Activated naive CD4-positive, alpha-beta T cell treated with anti-CD3 and anti-CD28 coated beads, Interleukin-2, amount 50 U/mL, for 72 hours (primary cell): ENCODE results near the gene CAMK1D. TPM values are rescaled to one million over a fixed set of nuclear protein-coding genes. Genes with fewer than 3 reads are reported as not detected.

Experiments
- ATAC-seq, 2 donors: fragments of 150-1000 bp; cut with Tn5 transposase; 2 replicates each; pipeline ENCODE4 v1.10.0; 2021; ENCODE audit warnings: mild to moderate bottlenecking in 2 of 2, moderate library complexity in 2 of 2
- DNase-seq, 2 donors: peaks; one replicate each; pipeline ENCODE4 v3.0.0; 2021 to 2022; ENCODE audit warnings: low spot score in 2 of 2
- H3K27ac Mint-ChIP-seq, 2 donors: one replicate each; pipeline ENCODE4 v1.8.0; 2022; ENCODE audit warnings: mild to moderate bottlenecking in 2 of 2, mixed read lengths in 2 of 2
- H3K36me3 Mint-ChIP-seq, 2 donors: one replicate each; pipeline ENCODE4 v1.8.0; 2022; ENCODE audit warnings: mixed read lengths in 2 of 2
- H3K9me3 Mint-ChIP-seq, 2 donors: one replicate each; pipeline ENCODE4 v1.8.0; 2022; ENCODE audit warnings: mixed read lengths in 2 of 2
- total RNA-seq, 2 donors: library from RNA; stranded (reverse); gene quantifications; one replicate each; pipeline ENCODE4 v1.2.3, GENCODE V29; 2022

Gene CAMK1D
- total RNA-seq, 2 donors from 2014 or later: 1.1 to 13.0 TPM

- Mint-ChIP-seq H3K27ac (no peak overlapping the region), H3K9me3 (no peaks in the 10 kb centered on the region), H3K36me3 (no peaks in the 10 kb centered on the region)
- no peak for DNase-seq
- no peak for ATAC-seq
These were observed 276.2 kb downstream of the CAMK1D start for GRCh38 chr10:12625393-12626023.

GRCh38 chr10:12628153-12628552 is 278.8 kb downstream of the CAMK1D start:
- DNase-seq (no peak), ATAC-seq (no peak)
- no peaks in the 10 kb centered on the region for H3K9me3 Mint-ChIP-seq
- H3K36me3 Mint-ChIP-seq: no peaks in the 10 kb centered on the region
- no peak overlapping the region for H3K27ac Mint-ChIP-seq

- DNase-seq (no peak), ATAC-seq (peak; percentile 66 to 90)
- H3K36me3 Mint-ChIP-seq: no peaks in the 10 kb centered on the region
- H3K27ac Mint-ChIP-seq: peak overlapping the region in 1 of 2 donors; percentile 63
- H3K9me3 Mint-ChIP-seq: no peaks in the 10 kb centered on the region
These were observed 279.8 kb downstream of the CAMK1D start for GRCh38 chr10:12628964-12629766.

DNA sequence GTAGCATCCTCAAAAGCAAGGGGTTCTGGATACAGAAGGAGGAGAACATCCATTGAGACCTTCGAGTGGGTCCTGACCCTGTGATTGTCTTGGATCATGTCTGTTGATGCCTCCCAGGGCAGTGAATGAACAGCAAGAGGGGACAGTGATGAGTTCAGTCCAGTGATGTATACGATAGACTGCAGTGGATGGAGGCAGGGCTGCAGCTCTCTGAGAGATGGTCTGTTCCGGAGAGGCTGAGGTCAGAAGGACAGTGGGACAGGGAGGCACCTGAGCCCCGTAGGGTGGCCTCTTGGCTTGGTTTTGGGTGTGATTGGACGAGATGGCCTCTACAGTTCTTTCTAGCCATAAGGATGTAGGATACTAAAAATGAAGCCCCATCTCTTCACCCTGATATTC is 280.4 kb downstream of the CAMK1D start:
- peak overlapping the region in 1 of 2 donors; percentile 63 for H3K27ac Mint-ChIP-seq
- H3K9me3 Mint-ChIP-seq: no peaks in the 10 kb centered on the region
- no peaks in the 10 kb centered on the region for H3K36me3 Mint-ChIP-seq
- ATAC-seq (peak in 1 of 2 donors; percentile 18), DNase-seq (no peak)

DNA sequence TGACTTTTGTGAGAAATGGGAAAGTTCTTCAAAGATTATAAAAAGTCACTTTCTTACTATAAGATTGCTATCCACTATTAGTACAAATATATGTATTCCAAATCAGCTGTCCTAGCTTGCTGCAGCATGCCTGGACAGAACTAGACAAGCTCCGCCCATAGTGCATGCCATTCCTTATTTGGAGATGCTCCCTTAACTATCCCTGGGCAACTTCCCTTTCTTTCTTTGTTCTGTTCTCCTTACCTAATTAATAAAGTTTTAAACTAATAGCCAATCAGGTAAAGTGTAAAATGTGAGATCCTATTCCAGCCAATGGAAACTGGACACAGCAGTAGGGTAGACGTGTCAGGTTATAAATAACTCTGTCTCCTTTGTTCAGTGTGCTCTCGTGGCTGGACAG is 281.9 kb downstream of the CAMK1D start:
- DNase-seq (no peak), ATAC-seq (no peak)
- Mint-ChIP-seq H3K9me3 (no peaks in the 10 kb centered on the region), H3K36me3 (no peaks in the 10 kb centered on the region), H3K27ac (no peak overlapping the region)

DNA sequence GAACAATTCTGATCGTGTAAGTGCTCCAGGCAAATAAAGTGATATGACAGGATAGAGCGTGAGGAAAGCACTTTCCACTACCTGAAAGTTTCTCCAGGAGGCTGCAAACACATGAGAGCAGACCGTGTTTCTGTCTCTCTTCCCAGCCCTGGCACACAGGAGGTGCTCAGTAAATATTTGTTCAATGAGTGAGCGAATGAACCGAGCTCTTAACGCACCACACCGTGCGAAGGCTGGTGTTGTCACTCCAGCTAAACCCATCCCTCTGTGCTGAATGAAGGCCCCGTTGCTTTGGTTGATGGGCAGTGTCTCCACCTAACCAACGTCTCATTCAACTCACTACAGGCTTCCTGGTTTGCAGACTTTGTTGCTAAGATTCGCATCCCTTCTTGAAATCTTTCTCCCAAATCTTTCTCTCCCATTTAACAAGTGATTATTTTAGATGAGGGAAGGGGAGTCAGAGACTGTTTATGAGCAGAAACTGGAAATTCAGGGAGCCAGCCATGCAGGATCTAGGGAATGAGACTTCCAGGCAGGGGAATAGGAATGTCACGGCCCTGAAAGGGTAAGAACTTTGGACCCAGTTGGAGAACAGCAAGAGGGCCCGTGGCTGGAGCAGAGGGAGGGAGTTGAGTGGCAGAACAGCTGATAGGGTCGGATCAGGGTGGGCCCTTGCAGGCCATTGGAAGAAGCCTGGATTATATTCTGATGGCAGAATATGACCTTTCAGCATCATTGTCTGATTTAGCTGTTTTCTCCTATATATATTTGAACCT is 282.6 kb downstream of the CAMK1D start:
- DNase-seq (no peak), ATAC-seq (no peak)
- H3K27ac Mint-ChIP-seq: no peak overlapping the region
- H3K36me3 Mint-ChIP-seq: no peaks in the 10 kb centered on the region
- no peaks in the 10 kb centered on the region for H3K9me3 Mint-ChIP-seq

- Mint-ChIP-seq H3K36me3 (no peaks in the 10 kb centered on the region), H3K27ac (peak overlapping the region; percentile 93 to 96), H3K9me3 (no peaks in the 10 kb centered on the region)
- peak; percentile 4 to 6 for ATAC-seq
- DNase-seq: no peak
These were observed 284.7 kb downstream of the CAMK1D start for GRCh38 chr10:12633776-12634620.

DNA sequence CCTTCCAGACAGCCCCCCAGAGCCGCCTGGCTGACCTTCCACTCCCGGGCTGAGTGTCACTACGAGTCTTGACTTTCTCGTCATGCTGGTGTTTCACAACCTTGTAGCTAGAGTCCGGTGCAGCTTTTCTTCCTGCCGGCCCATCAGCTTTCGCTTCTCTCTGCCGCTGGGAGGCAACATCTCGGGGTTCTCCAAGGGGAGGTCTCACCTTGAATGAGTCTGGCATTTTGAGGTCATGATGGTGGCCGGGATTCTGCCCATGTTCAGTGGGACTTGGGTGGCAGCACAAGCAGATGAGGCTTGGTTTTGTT is 285.2 kb downstream of the CAMK1D start:
- ATAC-seq (no peak), DNase-seq (no peak)
- Mint-ChIP-seq H3K9me3 (no peaks in the 10 kb centered on the region), H3K36me3 (no peaks in the 10 kb centered on the region), H3K27ac (peak overlapping the region; percentile 93 to 96)

DNA sequence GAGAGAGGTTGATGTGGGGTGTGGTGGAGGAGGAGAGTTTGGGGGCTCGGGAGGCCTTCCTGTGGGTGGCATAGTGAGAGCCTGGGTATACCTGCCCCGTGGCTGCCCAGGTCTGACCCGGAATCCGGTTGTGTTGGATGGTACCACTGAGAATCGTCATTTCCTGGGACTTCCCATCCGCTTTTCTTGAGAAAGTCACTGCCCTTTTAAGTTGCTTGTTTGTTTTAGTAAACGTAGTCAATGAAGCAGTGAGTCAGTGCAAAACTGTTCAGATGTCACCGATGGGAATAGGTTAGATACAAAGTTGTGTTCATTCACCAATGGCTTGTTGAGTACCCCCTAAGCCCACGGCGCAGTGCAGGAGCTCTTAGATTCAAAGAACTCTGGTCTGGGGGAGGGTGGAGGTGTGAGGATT is 285.8 kb downstream of the CAMK1D start:
- Mint-ChIP-seq H3K9me3 (no peaks in the 10 kb centered on the region), H3K27ac (peak overlapping the region; percentile 93 to 96), H3K36me3 (no peaks in the 10 kb centered on the region)
- DNase-seq (peak in 1 of 2 donors; percentile 62), ATAC-seq (peak; percentile 78 to 90)

DNA sequence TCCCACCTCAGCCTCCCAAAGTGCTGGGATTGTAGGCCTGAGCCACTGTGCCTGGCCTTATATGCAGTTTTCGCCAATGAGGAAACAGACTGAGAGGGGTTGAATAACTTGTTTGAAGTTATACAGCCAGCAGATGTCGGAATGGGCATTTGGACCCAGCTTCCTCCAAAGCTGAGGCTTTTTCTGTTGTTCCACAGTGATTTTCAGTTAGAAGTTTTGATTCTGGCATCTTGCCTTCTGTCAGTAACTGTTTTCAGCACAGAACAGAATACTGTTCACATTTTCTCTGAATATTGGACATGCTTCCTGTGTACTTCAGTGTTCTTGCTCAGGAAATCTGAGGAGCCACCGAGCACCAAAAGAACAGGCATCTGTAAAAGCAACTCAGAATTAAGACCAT is 287.2 kb downstream of the CAMK1D start:
- Mint-ChIP-seq H3K27ac (peak overlapping the region; percentile 65 to 96), H3K36me3 (no peaks in the 10 kb centered on the region), H3K9me3 (no peaks in the 10 kb centered on the region)
- no peak for DNase-seq
- no peak for ATAC-seq

- Mint-ChIP-seq H3K9me3 (no peaks in the 10 kb centered on the region), H3K36me3 (no peaks in the 10 kb centered on the region), H3K27ac (peak overlapping the region in 1 of 2 donors; percentile 96)
- no peak for DNase-seq
- peak in 1 of 2 donors; percentile 5 for ATAC-seq
These were observed 288.3 kb downstream of the CAMK1D start for GRCh38 chr10:12637649-12638048.

GRCh38 chr10:12638103-12638502 is 288.8 kb downstream of the CAMK1D start:
- H3K9me3 Mint-ChIP-seq: no peaks in the 10 kb centered on the region
- H3K36me3 Mint-ChIP-seq: no peaks in the 10 kb centered on the region
- ATAC-seq (peak in 1 of 2 donors; percentile 54), DNase-seq (no peak)
- peak overlapping the region; percentile 11 to 96 for H3K27ac Mint-ChIP-seq

GRCh38 chr10:12638781-12639180 is 289.4 kb downstream of the CAMK1D start:
- H3K27ac Mint-ChIP-seq: no peak overlapping the region
- no peak for ATAC-seq
- no peaks in the 10 kb centered on the region for H3K36me3 Mint-ChIP-seq
- no peak for DNase-seq
- no peaks in the 10 kb centered on the region for H3K9me3 Mint-ChIP-seq

- peak overlapping the region in 1 of 2 donors; percentile 50 for H3K27ac Mint-ChIP-seq
- no peak for ATAC-seq
These were observed 290.9 kb downstream of the CAMK1D start for GRCh38 chr10:12639996-12640944.

GRCh38 chr10:12642036-12642435 is 292.7 kb downstream of the CAMK1D start:
- DNase-seq (no peak), ATAC-seq (no peak)
- Mint-ChIP-seq H3K9me3 (no peaks in the 10 kb centered on the region), H3K27ac (no peak overlapping the region), H3K36me3 (no peaks in the 10 kb centered on the region)

More at GRCh38 chr10:12639996-12640944, 290.9 kb downstream of the CAMK1D start:
- Mint-ChIP-seq H3K36me3 (no peaks in the 10 kb centered on the region), H3K9me3 (no peaks in the 10 kb centered on the region)
- no peak for DNase-seq
